Activated CD4-positive, alpha-beta T cell treated with anti-CD3 and anti-CD28 coated beads, Interleukin-2, amount 50 U/mL, for 24 hours (primary cell): ENCODE data around the gene CYP3A5.
"Not testable (repeated sequence)": the region's sequence is repeated elsewhere in the genome, so short reads cannot be mapped to it uniquely, and the experiment has no call there.

Source experiments
- DNase-seq, 2 donors: peaks; one replicate each; pipeline ENCODE4 v3.0.0-alpha.2; 2020; ENCODE audit warnings: low read depth in 1 of 2, low spot score in 1 of 2

Gene CYP3A5

GRCh38 chr7:99679400-99680191 lies at the start of gene CYP3A5:
CYP3A5 (minus strand) TSS chr7:99679996; CDS start chr7:99679896, 100 bp downstream.
- no peak for DNase-seq

GRCh38 chr7:99728615-99729014 lies 48.8 kb upstream of the CYP3A5 start:
- no peak for DNase-seq

- not testable (repeated sequence) for DNase-seq
Observed at GRCh38 chr7:99723201-99723600, 43.4 kb upstream of the CYP3A5 start.

GRCh38 chr7:99720800-99721595 lies 41.2 kb upstream of the CYP3A5 start:
- DNase-seq: no peak

GRCh38 chr7:99719996-99720769 lies 40.4 kb upstream of the CYP3A5 start:
- DNase-seq: no peak

GRCh38 chr7:99713995-99714570 lies 34.3 kb upstream of the CYP3A5 start:
- no peak for DNase-seq

GRCh38 chr7:99709838-99710578 lies 30.2 kb upstream of the CYP3A5 start:
- DNase-seq: no peak

DNA sequence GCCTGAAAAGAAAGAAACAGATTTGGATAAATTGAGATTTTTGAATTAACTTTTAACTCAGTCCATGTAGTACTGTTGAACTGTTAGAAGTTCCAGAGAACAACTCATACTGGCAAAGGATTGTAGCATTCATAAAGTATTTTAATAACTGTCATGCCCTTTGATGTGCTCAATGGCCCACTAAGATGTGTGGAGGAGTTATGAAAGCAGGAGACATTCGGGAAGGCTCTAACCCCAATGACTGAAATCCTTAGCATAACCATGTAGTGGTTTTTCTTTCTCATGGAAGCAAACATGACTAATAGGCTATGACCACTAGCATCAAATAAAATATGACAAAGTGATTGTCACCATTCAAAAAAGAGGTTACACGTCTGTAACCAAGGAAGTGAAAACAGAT lies 29.5 kb upstream of the CYP3A5 start:
- DNase-seq: no peak

DNA sequence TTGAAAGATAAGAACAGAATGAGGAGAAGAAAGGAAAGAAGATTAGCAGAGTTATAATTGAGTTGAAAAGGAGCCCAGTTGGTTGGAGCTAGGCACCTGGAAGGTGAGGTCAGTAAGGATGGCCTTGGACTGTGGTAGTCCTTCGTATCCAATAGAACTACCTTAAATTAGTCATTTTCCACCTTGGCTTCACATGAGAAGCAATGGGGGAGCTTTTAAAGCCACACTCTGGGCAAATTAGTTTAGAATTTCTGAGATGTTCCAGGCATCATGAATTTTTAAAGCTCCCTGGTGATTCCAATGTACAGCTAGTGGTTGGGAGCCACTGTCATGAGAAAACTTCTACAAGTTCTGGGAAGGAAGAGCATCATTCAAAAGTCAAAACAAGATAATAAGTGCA lies 27.3 kb upstream of the CYP3A5 start:
- DNase-seq: no peak

DNA sequence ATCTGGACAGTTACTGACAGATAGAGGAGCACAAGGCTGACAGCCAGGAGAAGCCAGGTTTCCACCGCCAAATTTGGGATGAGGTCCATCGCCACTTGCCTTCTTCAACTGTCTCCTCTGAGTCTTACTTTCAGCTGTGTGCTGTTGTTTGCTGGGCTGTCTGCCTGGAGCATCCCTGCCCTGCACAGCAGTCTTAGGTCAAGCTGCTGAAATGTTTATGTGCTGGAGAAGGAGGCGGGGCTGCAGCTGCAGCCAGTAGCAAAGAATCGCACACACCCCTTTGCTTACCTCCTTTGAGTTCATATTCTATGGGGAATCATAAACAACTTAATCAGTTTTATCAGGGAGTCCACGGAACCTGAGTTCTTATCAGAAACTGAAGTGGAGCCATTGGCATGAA lies 20.1 kb upstream of the CYP3A5 start:
- DNase-seq: no peak

DNA sequence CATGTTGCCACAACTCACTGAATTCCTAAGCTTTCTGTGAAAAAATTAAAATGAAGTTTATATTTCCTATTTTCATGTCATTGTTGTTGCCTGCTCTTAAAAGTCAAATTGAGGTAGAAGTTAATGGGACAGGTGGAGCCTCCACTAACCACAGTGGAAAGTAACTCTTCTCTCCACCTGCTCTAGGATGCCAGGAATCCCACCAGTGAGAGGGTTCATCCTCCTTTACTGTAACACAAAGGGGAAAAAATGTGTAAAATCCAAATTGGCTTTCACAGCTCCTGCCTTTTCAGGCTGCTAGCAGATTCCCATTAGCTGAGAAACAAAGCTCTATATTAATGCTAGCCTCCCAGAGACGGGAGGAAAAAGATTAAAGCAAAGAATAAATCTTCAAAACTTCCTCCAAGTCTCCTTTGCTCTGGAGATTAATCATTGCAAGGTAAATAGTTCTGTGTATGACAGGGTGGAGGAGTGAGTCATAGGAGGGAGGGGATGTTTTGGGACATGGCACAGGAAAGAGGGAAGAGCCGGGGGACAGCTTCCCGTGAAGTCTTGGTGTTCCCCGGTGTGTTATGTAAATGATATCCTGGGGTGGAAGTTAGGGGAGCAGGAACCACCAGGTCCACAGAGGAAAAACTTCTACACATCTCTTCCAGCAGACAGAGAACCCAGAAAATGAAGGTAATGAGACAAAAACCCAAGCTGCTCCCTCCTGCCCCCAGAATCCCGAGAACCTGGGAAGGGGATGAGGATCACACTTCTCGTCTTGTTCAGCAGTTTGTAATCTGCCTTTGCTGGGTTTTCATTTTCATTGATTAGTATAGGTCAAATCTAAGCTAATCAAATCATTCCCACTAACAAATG lies 19.3 kb upstream of the CYP3A5 start:
- not testable (repeated sequence) for DNase-seq

- no peak for DNase-seq
Observed at GRCh38 chr7:99694912-99695304, 15.1 kb upstream of the CYP3A5 start.

DNA sequence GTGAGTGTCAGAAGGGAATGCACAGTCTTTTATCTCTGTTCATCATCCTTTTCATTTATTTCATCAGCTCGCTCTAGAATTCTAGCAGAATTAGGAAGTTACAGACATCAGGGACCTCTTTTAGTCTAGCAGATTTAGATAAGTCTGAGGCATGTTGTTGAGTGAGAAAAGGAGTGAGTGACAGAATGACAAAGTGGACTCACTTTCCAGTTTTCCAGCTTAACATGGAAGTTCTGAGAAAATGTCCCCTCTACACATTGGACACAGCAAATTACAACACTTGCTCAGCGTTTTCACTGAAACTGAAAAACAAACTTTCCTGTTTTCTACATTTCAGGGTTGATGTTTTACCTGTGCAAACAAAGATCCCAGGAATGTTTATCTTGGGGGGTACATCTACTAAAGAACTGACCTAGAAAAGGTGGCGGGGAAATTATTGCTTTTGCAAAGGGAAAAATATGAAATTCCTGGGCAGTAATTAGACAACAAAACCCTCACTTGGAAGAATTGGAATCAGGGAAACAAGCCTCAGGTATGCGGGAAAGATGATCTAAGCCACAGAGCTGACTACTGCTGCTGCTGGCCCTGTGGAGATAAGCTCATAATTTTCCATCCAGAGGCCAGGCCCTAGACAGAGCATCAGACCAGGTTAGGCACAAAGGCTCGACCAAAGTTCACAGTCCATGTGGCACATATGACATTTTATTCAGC lies 14.6 kb upstream of the CYP3A5 start:
- DNase-seq: no peak

- DNase-seq: peak in 1 of 2 donors; percentile 1
Observed at GRCh38 chr7:99693427-99694200, 13.8 kb upstream of the CYP3A5 start.

DNA sequence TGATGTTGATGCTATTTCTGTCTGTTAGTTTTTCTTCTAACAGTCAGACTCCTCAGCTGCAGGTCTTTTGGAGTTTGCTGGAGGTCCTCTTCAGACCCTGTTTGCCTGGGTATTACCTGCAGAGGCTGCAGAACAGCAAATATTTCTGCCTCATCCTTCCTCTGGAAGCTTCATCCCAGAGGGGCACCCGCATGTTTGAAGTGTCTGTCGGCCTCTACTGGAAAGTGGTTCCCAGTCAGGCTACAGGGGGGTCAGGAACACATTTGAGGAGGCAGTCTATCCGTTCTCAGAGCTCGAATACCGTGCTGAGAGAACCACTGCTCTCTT lies 13.3 kb upstream of the CYP3A5 start:
- DNase-seq: no peak

DNA sequence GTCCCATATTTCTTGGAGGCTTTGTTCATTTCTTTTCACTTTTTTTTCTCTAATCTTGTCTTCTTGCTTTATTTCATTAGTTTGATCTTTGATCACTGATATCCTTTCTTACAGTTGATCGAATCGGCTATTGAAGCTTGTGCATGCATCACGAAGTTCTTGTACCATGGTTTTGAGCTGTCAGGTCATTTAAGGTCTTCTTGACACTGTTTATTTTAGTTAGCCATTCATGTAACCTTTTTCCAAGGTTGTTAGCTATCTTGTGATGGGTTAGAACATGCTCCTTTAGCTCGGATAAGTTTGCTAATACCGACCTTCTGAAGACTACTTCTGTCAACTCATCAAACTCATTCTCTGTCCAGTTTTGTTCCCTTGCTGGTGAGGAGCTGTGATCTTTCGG lies 12.8 kb upstream of the CYP3A5 start:
- not testable (repeated sequence) for DNase-seq

GRCh38 chr7:99691658-99692057 lies 11.9 kb upstream of the CYP3A5 start:
- DNase-seq: not testable (repeated sequence)

- DNase-seq: not testable (repeated sequence)
Observed at GRCh38 chr7:99690918-99691317, 11.1 kb upstream of the CYP3A5 start.
